OCI-M2 (cell line): ENCODE data around the gene SREBF1.

Source experiments
- DNase-seq: peaks from one replicate; lab custom pipeline; 2025; ENCODE audit not compliant: unreplicated experiment; lab: John Stamatoyannopoulos, UW

SREBF1 gene

DNA sequence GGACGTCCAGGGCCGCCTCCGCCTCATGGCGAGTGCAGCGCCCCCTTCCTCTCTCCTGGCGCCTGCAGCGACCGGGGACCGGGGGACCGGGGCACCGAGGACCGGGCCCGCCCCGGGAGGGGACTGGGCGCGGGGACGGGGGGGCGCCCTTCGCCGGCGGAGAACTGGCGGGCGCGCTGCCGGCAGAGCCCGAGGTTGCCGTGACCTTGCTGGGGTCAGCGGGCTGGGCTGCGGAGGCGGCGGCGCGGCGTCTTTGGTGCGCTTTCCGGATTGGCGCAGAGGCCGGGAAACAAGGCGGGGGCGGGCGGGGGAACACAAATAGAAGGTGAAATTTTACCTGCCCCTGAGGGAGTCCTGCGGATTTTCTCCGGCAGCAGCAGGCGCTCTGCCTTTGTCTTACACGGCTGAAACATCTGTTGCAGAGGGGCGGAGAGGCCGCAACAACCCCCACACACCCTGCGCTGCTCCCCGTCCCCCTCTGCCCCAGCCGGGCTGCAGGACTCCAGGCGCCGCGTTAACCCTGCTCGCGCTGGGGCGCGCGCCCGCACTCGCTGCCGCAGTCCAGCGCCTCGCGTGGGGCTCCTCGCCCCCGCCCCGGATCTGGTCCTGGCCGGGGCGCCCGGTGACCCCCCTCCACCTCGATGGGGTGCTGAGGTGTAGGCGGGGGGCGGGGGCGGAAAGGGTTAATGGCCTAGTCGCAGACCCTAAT, 53.5 kb downstream of the SREBF1 start:
- DNase-seq, result no peak

GRCh38 chr17:17782523-17783115, 54.2 kb downstream of the SREBF1 start:
- no peak for DNase-seq

- DNase-seq, result no peak
Observed at GRCh38 chr17:17781591-17782496, 54.9 kb downstream of the SREBF1 start.

- no peak for DNase-seq
Observed at GRCh38 chr17:17780922-17781590, 55.7 kb downstream of the SREBF1 start.

GRCh38 chr17:17779015-17779611, 57.7 kb downstream of the SREBF1 start:
- DNase-seq, result no peak

- DNase-seq, result no peak
Observed at GRCh38 chr17:17778308-17779014, 58.3 kb downstream of the SREBF1 start.

GRCh38 chr17:17776889-17777288, 59.9 kb downstream of the SREBF1 start:
- no peak for DNase-seq

DNA sequence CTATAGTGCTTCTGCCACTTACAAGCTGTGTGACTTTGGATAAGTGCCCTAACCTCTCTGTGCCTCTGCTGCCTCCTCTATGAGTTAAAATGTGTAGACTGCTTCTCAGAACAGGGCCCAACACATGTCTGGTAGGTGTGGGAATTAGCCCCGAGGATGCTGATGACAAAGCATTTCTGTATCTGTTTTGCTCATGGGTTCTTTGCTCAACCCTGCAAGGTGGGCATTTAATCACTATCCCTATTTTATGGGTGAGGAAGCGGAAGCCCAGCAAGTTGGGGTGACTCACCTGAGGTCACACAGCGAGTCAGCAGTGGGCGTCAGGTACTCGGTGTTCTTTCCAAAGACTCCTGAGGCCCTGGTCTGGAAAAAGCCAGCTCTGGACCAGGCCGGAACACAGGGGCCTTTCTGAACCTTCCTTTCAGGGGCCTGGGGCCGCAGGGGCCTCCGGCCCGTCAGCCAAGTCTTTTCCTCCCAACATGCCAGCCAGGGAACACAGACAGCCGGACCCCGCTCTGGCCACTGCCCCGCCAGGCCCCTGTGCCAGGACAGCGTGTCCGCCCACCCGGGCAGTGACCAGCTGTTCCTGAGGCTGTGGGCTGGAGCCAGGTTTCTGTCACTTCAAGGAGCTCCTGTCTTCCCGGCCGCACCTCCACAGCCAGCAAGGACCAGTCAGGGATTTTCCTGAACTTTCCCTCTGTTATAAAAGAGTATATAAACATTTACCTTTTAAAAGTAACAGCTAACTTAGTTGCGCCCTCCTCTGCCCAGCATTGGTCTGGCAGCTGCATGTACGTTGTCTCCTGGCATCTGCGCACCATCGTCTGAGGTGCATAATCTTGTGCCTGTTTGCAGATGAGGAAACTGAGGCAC, 62.5 kb downstream of the SREBF1 start:
- DNase-seq, result no peak

- DNase-seq, result no peak
Observed at GRCh38 chr17:17772231-17772630, 64.6 kb downstream of the SREBF1 start.

DNA sequence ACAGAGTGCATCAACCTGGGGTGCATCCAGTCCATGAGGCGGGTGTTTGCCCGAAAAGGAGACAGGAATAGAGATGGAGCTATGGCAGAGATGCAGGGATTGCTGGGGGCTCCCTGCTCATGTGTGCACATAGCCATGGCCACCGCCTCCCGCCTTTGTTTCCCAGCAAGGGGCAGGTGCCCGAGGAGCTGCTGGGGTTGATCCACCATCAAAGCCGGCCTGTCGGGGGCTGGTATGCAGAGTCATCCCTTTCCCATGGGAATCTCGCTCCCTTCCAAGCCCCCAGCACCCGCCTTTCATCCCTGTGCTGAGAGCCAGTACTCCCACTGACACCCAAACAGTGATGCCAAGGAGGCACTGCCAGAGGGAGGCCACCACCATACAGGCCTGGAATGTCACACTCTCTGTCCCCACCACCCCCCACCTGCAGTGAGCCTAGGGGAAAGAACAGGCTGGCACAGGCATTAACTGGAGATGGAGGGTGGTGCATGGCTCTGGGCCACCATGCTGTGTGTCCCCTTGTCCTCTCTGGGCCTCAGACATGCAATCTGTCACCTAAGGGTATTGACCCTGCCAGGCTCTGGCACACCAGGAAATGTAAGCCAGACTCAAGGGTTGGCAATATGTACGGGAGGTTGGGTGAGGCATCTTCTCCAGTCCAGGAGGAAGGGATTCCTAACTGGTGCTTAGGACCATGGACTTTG, 65.1 kb downstream of the SREBF1 start:
- DNase-seq, result no peak

DNA sequence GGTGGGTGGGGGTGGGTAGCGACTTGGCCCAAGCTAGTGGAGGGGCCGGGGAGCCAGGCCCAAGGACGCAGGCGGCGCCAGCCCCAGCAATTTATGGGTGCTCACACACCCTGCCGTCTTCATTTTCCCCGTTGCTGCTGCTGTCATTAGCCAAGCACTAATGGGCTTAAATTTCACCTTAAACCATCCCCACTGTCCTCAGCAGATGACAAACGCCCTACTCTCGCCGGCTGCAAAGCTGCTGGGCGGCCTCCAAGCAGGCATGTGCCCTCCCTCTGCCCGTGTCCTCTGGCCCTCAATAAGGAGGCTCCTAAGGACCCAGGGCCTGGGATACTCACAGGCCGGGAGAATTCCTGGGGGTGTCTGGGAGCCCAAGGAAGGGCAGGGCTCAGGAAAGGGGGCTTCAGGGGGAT, 66.1 kb downstream of the SREBF1 start:
- DNase-seq, result no peak

GRCh38 chr17:17769869-17770631, 66.7 kb downstream of the SREBF1 start:
- DNase-seq, result no peak

DNA sequence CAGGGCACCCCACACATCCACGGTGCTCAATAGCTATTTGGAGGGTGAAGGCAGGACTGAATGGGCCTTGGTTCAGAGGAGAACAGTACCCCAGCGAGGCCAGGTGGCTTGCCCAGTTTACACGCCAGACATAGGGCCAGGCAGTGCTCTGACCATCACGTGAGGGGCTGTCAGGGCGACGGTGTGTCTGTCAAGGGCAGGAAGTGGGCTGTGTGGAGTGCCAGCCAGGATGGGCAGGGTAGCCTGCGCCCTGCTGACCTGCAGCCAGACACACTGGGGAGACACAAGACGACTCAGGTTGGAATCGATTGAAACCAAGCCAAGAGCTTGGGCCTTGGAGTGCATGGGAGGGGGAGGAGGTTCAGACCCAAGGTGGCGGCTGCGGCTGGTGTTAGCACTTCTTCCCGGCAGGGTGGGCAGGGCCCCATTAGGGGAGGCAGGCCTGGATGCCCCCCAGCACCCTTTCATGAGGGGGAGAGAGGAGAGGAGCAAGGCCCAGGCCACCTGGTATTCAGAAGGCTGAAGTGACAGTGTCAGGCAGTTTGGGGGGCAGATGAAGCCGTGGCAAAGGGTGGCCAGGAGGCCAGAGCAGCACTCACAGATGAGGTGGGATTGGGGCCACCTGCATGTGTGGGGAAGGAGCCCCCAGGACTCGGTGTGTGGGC, 68.2 kb downstream of the SREBF1 start:
- no peak for DNase-seq

- no peak for DNase-seq
Observed at GRCh38 chr17:17767887-17768418, 68.8 kb downstream of the SREBF1 start.

- DNase-seq, result no peak
Observed at GRCh38 chr17:17767154-17767869, 69.5 kb downstream of the SREBF1 start.

- no peak for DNase-seq
Observed at GRCh38 chr17:17766744-17767120, 70.1 kb downstream of the SREBF1 start.
